Fibroblast of pulmonary artery (primary cell): ENCODE measurements around the gene TXNDC12.
"Not testable (repeated sequence)": the region's sequence is repeated elsewhere in the genome, so short reads cannot be mapped to it uniquely, and the experiment has no call there.

ENCODE experiments used
- DNase-seq: peaks from one replicate; pipeline ENCODE4 v3.0.0-alpha.2; 2010; ENCODE audit warnings: low read depth
- H3K4me3 ChIP-seq: replicated peaks from 2 replicates; pipeline ENCODE4 v1.5.1; 2011; ENCODE audit warnings: low read depth, mild to moderate bottlenecking, control low read depth, low read length, moderate library complexity
- CTCF ChIP-seq: IDR thresholded peaks from 2 replicates; pipeline ENCODE4 v1.5.1; 2011; ENCODE audit warnings: mild to moderate bottlenecking, control low read depth, low read length, inconsistent platforms; ENCODE audit errors: missing control alignments

TXNDC12 gene

GRCh38 chr1:52007215-52008002 is 47.6 kb downstream of the TXNDC12 start:
- H3K4me3 ChIP-seq, result no peak overlapping the region
- no peak for TF ChIP-seq CTCF
- DNase-seq, result no peak

GRCh38 chr1:52006081-52006553 is 48.9 kb downstream of the TXNDC12 start:
- H3K4me3 ChIP-seq, DNase-seq: not testable (repeated sequence)

GRCh38 chr1:52005548-52005947 is 49.4 kb downstream of the TXNDC12 start:
- peak; percentile 61 for DNase-seq

GRCh38 chr1:52003877-52004276 is 51.1 kb downstream of the TXNDC12 start:
- no peak for DNase-seq
- no peak overlapping the region for H3K4me3 ChIP-seq
- TF ChIP-seq CTCF, result no peak

More at GRCh38 chr1:52005548-52005947, 49.4 kb downstream of the TXNDC12 start:
- H3K4me3 ChIP-seq, result not testable (repeated sequence)

- DNase-seq, result peak; percentile 97
- peak; percentile 94 for TF ChIP-seq CTCF
- no peak overlapping the region for H3K4me3 ChIP-seq
Observed at GRCh38 chr1:52002038-52002917, 52.7 kb downstream of the TXNDC12 start.

GRCh38 chr1:51998701-51999100 is 56.3 kb downstream of the TXNDC12 start:
- DNase-seq, result no peak
- no peak for TF ChIP-seq CTCF
- H3K4me3 ChIP-seq, result no peak overlapping the region

- H3K4me3 ChIP-seq, result no peak overlapping the region
- no peak for TF ChIP-seq CTCF
- no peak for DNase-seq
Observed at GRCh38 chr1:51997974-51998382, 57.0 kb downstream of the TXNDC12 start.
